CD4-positive, alpha-beta memory T cell (primary cell): ENCODE measurements around the gene DNAJC7. TPM values are rescaled to one million over a fixed set of nuclear protein-coding genes. Genes with fewer than 3 reads are reported as not detected.

Source experiments
- CTCF ChIA-PET: fragments of 350-600 bp; sonication (Branson Sonifier 250); formaldehyde crosslinking; loops from one replicate; lab custom pipeline; 2021; ENCODE audit warnings: inconsistent platforms; ENCODE audit not compliant: partially characterized antibody; lab: Charles Lee
- POLR2A ChIA-PET: fragments of 350-600 bp; sonication (Branson Sonifier 250); formaldehyde crosslinking; loops from one replicate; lab custom pipeline; 2021; ENCODE audit not compliant: partially characterized antibody; lab: Charles Lee
- DNase-seq, 5 donors: peaks; one replicate each; pipeline versions ENCODE4 v3.0.0 to v3.0.0-alpha.2; 2020 to 2022; ENCODE audit warnings: mixed read lengths in 1 of 5
- H3K27ac ChIP-seq: one replicate; pipeline ENCODE4 v1.7.0; 2013; ENCODE audit warnings: low read depth, low read length
- H3K27me3 ChIP-seq: 2 replicates; pipeline ENCODE4 v1.7.0; 2013; ENCODE audit warnings: mild to moderate bottlenecking, low read length, moderate library complexity; ENCODE audit not compliant: insufficient read depth
- H3K36me3 ChIP-seq: 2 replicates; pipeline ENCODE4 v1.7.0; 2013; ENCODE audit warnings: mild to moderate bottlenecking, low read length, moderate library complexity; ENCODE audit not compliant: insufficient read depth
- H3K4me1 ChIP-seq: 2 replicates; pipeline ENCODE4 v1.7.0; 2013; ENCODE audit warnings: mild to moderate bottlenecking, low read length, moderate library complexity; ENCODE audit not compliant: insufficient read depth
- H3K4me3 ChIP-seq, 2 donors: one replicate each; pipeline ENCODE4 v1.7.0; 2013; ENCODE audit warnings: low read length in 2 of 2, mild to moderate bottlenecking in 1 of 2
- H3K9me3 ChIP-seq, 2 donors: one replicate each; pipeline ENCODE4 v1.7.0; 2013; ENCODE audit warnings: low read length in 2 of 2, control low read depth in 1 of 2; ENCODE audit not compliant: control insufficient read depth in 1 of 2
- H3K27ac Mint-ChIP-seq, 7 donors: one replicate each; pipeline ENCODE4 v1.8.0; 2020 to 2021; ENCODE audit warnings: mixed read lengths in 7 of 7, mild to moderate bottlenecking in 6 of 7, inconsistent platforms in 3 of 7, moderate library complexity in 3 of 7
- H3K27me3 Mint-ChIP-seq, 2 donors: one replicate each; pipeline ENCODE4 v1.8.0; 2020 to 2021; ENCODE audit warnings: mixed read lengths in 2 of 2
- H3K36me3 Mint-ChIP-seq, 2 donors: one replicate each; pipeline ENCODE4 v1.8.0; 2020 to 2021; ENCODE audit warnings: mixed read lengths in 2 of 2, inconsistent platforms in 1 of 2, mild to moderate bottlenecking in 1 of 2
- H3K4me1 Mint-ChIP-seq, 4 donors: one replicate each; pipeline ENCODE4 v1.8.0; 2020 to 2021; ENCODE audit warnings: mixed read lengths in 4 of 4, mild to moderate bottlenecking in 1 of 4
- H3K4me3 Mint-ChIP-seq, 8 donors: one replicate each; pipeline ENCODE4 v1.8.0; 2020 to 2021; ENCODE audit warnings: mixed read lengths in 8 of 8, mild to moderate bottlenecking in 7 of 8, moderate library complexity in 6 of 8, inconsistent platforms in 3 of 8
- H3K9me3 Mint-ChIP-seq, 8 donors: one replicate each; pipeline ENCODE4 v1.8.0; 2020 to 2021; ENCODE audit warnings: mixed read lengths in 8 of 8, mild to moderate bottlenecking in 5 of 8, inconsistent platforms in 3 of 8, moderate library complexity in 1 of 8
- intact Hi-C: fragments of 100-400 bp; cut with micrococcal nuclease; formaldehyde crosslinking; loops from one replicate; pipeline ENCODE4 v1.15.1; 2023
- polyA plus RNA-seq, 2 donors: library from polyadenylated mRNA; unstranded; fragments of 300-500 nt; fragmentation: Illumina TruSeq; gene quantifications; one replicate each; pipeline ENCODE4 v1.2.3, GENCODE V29; 2021
- total RNA-seq, 2 experiments: library from RNA; stranded (reverse); gene quantifications; one replicate each; pipeline ENCODE4 v1.2.3, GENCODE V29; 2021

The DNAJC7 gene
- total and polyA plus RNA-seq, 4 experiments from 2014 or later: 45.2 to 112 (median 86.7) TPM

DNA sequence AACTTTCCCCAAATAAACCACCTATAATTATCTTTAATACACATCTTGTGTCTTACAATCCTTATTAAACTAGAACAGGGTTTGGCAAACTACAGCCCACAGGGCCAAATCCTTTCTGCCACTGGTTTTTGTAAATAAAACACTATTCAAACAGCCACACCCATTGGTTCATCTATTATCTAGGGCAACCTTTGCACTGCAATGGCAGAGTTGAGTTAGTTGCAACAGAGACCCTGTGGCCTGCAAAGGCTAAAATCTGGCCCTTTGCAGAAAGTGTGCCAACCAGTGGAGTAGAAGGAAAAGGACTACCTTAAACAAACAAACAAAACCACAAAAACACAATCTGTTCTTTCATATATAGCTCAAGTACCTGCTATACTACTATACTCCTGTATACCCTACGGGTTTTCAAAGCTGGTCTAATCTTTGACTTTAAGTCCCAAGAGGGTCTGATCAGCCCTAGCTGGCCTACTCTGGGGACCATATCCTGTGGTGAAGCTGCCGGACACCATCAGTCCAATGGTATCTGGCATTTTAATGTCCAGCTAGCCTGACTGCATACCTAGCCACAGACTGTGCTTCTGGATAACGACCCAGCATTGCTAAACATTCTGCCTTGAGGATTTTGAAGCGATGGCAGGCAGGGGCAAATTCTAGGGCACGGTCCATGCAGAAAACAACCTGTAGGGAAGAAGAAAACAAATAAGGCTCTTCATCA is 27.4 kb downstream of the DNAJC7 start:
- POLR2A ChIA-PET: interaction anchor here (0.7 kb wide), 1 partner anchor 23 kb away, joined by 3 read pairs; no protein-coding TSS in a partner anchor
- Mint-ChIP-seq H3K27me3 (no peaks in the 10 kb centered on the region), H3K36me3 (peaks cover 47 to 90% of the 10 kb centered on the region in 2 donors), H3K4me1 (no peaks in the 10 kb centered on the region), H3K27ac (no peak overlapping the region), H3K9me3 (no peaks in the 10 kb centered on the region), H3K4me3 (no peak overlapping the region)
- Histone ChIP-seq H3K36me3 (peaks cover 62% of the 10 kb centered on the region), H3K27me3 (no peaks in the 10 kb centered on the region), H3K4me3 (no peak overlapping the region), H3K9me3 (no peaks in the 10 kb centered on the region), H3K4me1 (no peaks in the 10 kb centered on the region), H3K27ac (no peak overlapping the region)
- no peak for DNase-seq
- CTCF ChIA-PET: interaction anchor here (0.6 to 1.3 kb wide), 3 partner anchors 10 to 31 kb away, joined by 3 to 5 read pairs (median 4); no protein-coding TSS in a partner anchor
- intact Hi-C loops: no loop called here

DNA sequence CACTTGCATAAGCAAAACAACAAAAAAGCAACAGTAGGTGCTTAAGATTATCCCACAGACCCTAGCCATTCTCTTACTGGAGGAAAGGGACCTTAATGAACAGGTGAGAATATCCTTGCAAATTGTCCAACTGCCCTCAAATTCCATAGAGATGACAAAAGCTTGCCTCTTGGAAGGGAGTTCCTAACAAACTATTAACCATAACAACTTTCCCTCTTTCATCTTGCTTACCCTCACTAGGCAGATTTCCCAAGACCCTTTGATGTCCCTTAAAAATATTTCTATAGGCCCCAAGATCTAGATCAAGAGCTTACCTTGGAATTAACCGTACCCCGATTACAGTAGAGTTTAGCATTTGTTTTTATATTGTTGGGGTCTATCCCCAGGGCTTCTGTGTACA is 28.8 kb downstream of the DNAJC7 start:
- Histone ChIP-seq H3K36me3 (peaks cover 60% of the 10 kb centered on the region), H3K27ac (no peak overlapping the region), H3K4me3 (no peak overlapping the region), H3K4me1 (no peaks in the 10 kb centered on the region), H3K27me3 (no peaks in the 10 kb centered on the region), H3K9me3 (no peaks in the 10 kb centered on the region)
- ChIA-PET POLR2A (interaction anchor here (1.3 kb wide), 1 partner anchor 29 kb away, joined by 4 read pairs; the partner anchor contains the start of gene DNAJC7), CTCF (interaction anchor here (0.6 kb wide), 1 partner anchor 19 kb away, joined by 3 read pairs; no protein-coding TSS in a partner anchor)
- Mint-ChIP-seq H3K36me3 (peaks cover 48 to 90% of the 10 kb centered on the region in 2 donors), H3K4me3 (no peak overlapping the region), H3K9me3 (peaks cover 0 to 2% (median 0%) of the 10 kb centered on the region in 8 donors), H3K4me1 (no peaks in the 10 kb centered on the region), H3K27me3 (no peaks in the 10 kb centered on the region), H3K27ac (peak overlapping the region in 3 of 7 donors; percentile 1 to 55 (median 53))
- no peak for DNase-seq
- intact Hi-C loops: no loop called here

- H3K9me3 ChIP-seq: no peaks in the 10 kb centered on the region
- peaks cover 0 to 3% (median 0%) of the 10 kb centered on the region in 8 donors for H3K9me3 Mint-ChIP-seq
- peaks cover 62% of the 10 kb centered on the region for H3K36me3 ChIP-seq
- no peak for DNase-seq
- H3K4me1 Mint-ChIP-seq: no peaks in the 10 kb centered on the region
- CTCF ChIA-PET: no interaction called here
- peak overlapping the region in 2 of 7 donors; percentile 43 to 50 for H3K27ac Mint-ChIP-seq
- no peak overlapping the region for H3K27ac ChIP-seq
- H3K4me1 ChIP-seq: no peaks in the 10 kb centered on the region
- intact Hi-C loops: no loop called here
- H3K4me3 Mint-ChIP-seq: no peak overlapping the region
- no peaks in the 10 kb centered on the region for H3K27me3 Mint-ChIP-seq
- POLR2A ChIA-PET: interaction anchor here (1.3 kb wide), 1 partner anchor 29 kb away, joined by 4 read pairs; the partner anchor contains the start of gene DNAJC7
- peaks cover 48 to 91% of the 10 kb centered on the region in 2 donors for H3K36me3 Mint-ChIP-seq
- H3K4me3 ChIP-seq: no peak overlapping the region
- no peaks in the 10 kb centered on the region for H3K27me3 ChIP-seq
These were observed 29.6 kb downstream of the DNAJC7 start for GRCh38 chr17:41987642-41988041.

GRCh38 chr17:41986634-41987033 is 30.6 kb downstream of the DNAJC7 start:
- peak overlapping the region in 1 of 7 donors; percentile 16 for H3K27ac Mint-ChIP-seq
- no peaks in the 10 kb centered on the region for H3K27me3 ChIP-seq
- peaks cover 51 to 91% of the 10 kb centered on the region in 2 donors for H3K36me3 Mint-ChIP-seq
- H3K9me3 ChIP-seq: no peaks in the 10 kb centered on the region
- peaks cover 0 to 3% (median 0%) of the 10 kb centered on the region in 8 donors for H3K9me3 Mint-ChIP-seq
- no peak overlapping the region for H3K27ac ChIP-seq
- peaks cover 65% of the 10 kb centered on the region for H3K36me3 ChIP-seq
- no peaks in the 10 kb centered on the region for H3K4me1 ChIP-seq
- H3K4me1 Mint-ChIP-seq: no peaks in the 10 kb centered on the region
- no peak overlapping the region for H3K4me3 ChIP-seq
- H3K4me3 Mint-ChIP-seq: no peak overlapping the region
- intact Hi-C loops: no loop called here
- DNase-seq: no peak
- no peaks in the 10 kb centered on the region for H3K27me3 Mint-ChIP-seq
- POLR2A ChIA-PET: no interaction called here
- CTCF ChIA-PET: interaction anchor here (1.8 kb wide), 1 partner anchor 24 kb away, joined by 5 read pairs; no protein-coding TSS in a partner anchor

DNA sequence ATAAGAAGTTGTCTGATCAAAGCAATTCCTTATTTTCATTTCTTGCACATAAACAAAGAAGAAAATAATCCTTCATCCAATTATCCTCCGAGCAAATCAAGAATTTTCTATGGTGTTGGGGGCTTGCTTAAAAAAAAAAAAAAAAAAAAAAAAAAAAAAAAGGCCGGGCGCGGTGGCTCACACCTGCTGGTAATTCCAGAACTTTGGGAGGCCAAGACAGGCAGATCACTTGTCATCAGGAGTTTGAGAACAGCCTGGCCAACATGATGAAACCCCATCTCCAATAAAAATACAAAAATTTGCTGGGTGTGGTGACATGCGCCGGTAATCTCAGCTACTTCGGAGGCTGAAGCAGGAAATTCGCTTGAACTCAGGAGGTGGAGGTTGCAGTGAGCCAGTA is 31.3 kb downstream of the DNAJC7 start:
- Histone ChIP-seq H3K36me3 (peaks cover 65% of the 10 kb centered on the region), H3K27me3 (no peaks in the 10 kb centered on the region), H3K9me3 (no peaks in the 10 kb centered on the region), H3K27ac (no peak overlapping the region), H3K4me3 (no peak overlapping the region), H3K4me1 (no peaks in the 10 kb centered on the region)
- DNase-seq: no peak
- Mint-ChIP-seq H3K27me3 (no peaks in the 10 kb centered on the region), H3K4me1 (no peaks in the 10 kb centered on the region), H3K4me3 (no peak overlapping the region), H3K36me3 (peaks cover 47 to 88% of the 10 kb centered on the region in 2 donors), H3K9me3 (peaks cover 0 to 3% (median 0%) of the 10 kb centered on the region in 8 donors), H3K27ac (peak overlapping the region in 1 of 7 donors; percentile 22)
- intact Hi-C loops: no loop called here
- POLR2A ChIA-PET: no interaction called here
- CTCF ChIA-PET: interaction anchor here (1.8 kb wide), 1 partner anchor 23 kb away, joined by 5 read pairs; no protein-coding TSS in a partner anchor

- no peaks in the 10 kb centered on the region for H3K27me3 ChIP-seq
- H3K27ac ChIP-seq: no peak overlapping the region
- no peak overlapping the region for H3K4me3 ChIP-seq
- peaks cover 60% of the 10 kb centered on the region for H3K36me3 ChIP-seq
- peaks cover 0 to 3% (median 0%) of the 10 kb centered on the region in 8 donors for H3K9me3 Mint-ChIP-seq
- intact Hi-C loops: no loop called here
- H3K27ac Mint-ChIP-seq: no peak overlapping the region
- no peak for DNase-seq
- peaks cover 48 to 84% of the 10 kb centered on the region in 2 donors for H3K36me3 Mint-ChIP-seq
- CTCF ChIA-PET: no interaction called here
- H3K9me3 ChIP-seq: no peaks in the 10 kb centered on the region
- no peaks in the 10 kb centered on the region for H3K4me1 ChIP-seq
- no peaks in the 10 kb centered on the region for H3K4me1 Mint-ChIP-seq
- POLR2A ChIA-PET: no interaction called here
- no peaks in the 10 kb centered on the region for H3K27me3 Mint-ChIP-seq
- H3K4me3 Mint-ChIP-seq: no peak overlapping the region
These were observed 32.8 kb downstream of the DNAJC7 start for GRCh38 chr17:41984454-41984853.

GRCh38 chr17:41982026-41982760 is 35.0 kb downstream of the DNAJC7 start:
- no peaks in the 10 kb centered on the region for H3K27me3 ChIP-seq
- Mint-ChIP-seq H3K4me3 (no peak overlapping the region), H3K36me3 (peaks cover 44 to 77% of the 10 kb centered on the region in 2 donors), H3K27me3 (no peaks in the 10 kb centered on the region), H3K9me3 (peaks cover 0 to 3% (median 0%) of the 10 kb centered on the region in 8 donors), H3K27ac (peak overlapping the region in 5 of 7 donors; percentile 29 to 80 (median 53)), H3K4me1 (peaks cover 0 to 5% (median 2%) of the 10 kb centered on the region in 4 donors)
- H3K4me1 ChIP-seq: no peaks in the 10 kb centered on the region
- H3K4me3 ChIP-seq: no peak overlapping the region
- no peak for DNase-seq
- H3K36me3 ChIP-seq: peaks cover 49% of the 10 kb centered on the region
- ChIA-PET CTCF (interaction anchor here (1.4 kb wide), 1 partner anchor 18 kb away, joined by 3 read pairs; no protein-coding TSS in a partner anchor), POLR2A (interaction anchor here (1.6 kb wide), 1 partner anchor 16 kb away, joined by 6 read pairs; the partner anchor contains the start of gene CNP)
- no peaks in the 10 kb centered on the region for H3K9me3 ChIP-seq
- intact Hi-C loops: no loop called here
- H3K27ac ChIP-seq: no peak overlapping the region
